Skeletal muscle tissue (tissue), 5 donors: ENCODE measurements around the gene SEC61A2. TPM values are rescaled to one million over a fixed set of nuclear protein-coding genes. Genes with fewer than 3 reads are reported as not detected.

Source experiments
- H3K27ac ChIP-seq: one replicate; pipeline ENCODE4 v1.7.0; 2013; ENCODE audit warnings: mild to moderate bottlenecking, low read depth, low read length, inconsistent platforms
- H3K27me3 ChIP-seq, 3 donors: one replicate each; pipeline ENCODE4 v1.7.0; 2013; ENCODE audit warnings: low read length in 3 of 3; ENCODE audit not compliant: control insufficient read depth in 3 of 3, insufficient read depth in 3 of 3
- H3K36me3 ChIP-seq, 3 donors: one replicate each; pipeline ENCODE4 v1.7.0; 2013; ENCODE audit warnings: low read length in 3 of 3; ENCODE audit not compliant: control insufficient read depth in 3 of 3, insufficient read depth in 3 of 3
- H3K4me1 ChIP-seq, 3 donors: one replicate each; pipeline ENCODE4 v1.7.0; 2013; ENCODE audit warnings: low read length in 3 of 3, mild to moderate bottlenecking in 3 of 3; ENCODE audit not compliant: control insufficient read depth in 3 of 3, insufficient read depth in 3 of 3
- H3K4me3 ChIP-seq, 3 donors: one replicate each; pipeline ENCODE4 v1.7.0; 2013; ENCODE audit warnings: low read length in 3 of 3
- H3K9ac ChIP-seq, 3 donors: one replicate each; pipeline ENCODE4 v1.7.0; 2013; ENCODE audit warnings: low read length in 3 of 3, mild to moderate bottlenecking in 3 of 3, moderate library complexity in 2 of 3, low read depth in 1 of 3
- H3K9me3 ChIP-seq, 3 donors: one replicate each; pipeline ENCODE4 v1.7.0; 2013; ENCODE audit warnings: low read length in 3 of 3; ENCODE audit not compliant: control insufficient read depth in 3 of 3
- small RNA-seq: library from RNA; depleted of rRNA; stranded (forward); fragments of <200 nt; gene quantifications from one replicate; pipeline ENCODE3, GENCODE V24; 2014
- total RNA-seq: library from RNA; depleted of rRNA; stranded (reverse); fragments of >200 nt; gene quantifications from one replicate; pipeline ENCODE4 v1.2.3, GENCODE V29; 2014
- donor health status: Osteomylitis.

Gene SEC61A2
- total RNA-seq, 1 donor from 2014 or later = 4.2 TPM

GRCh38 chr10:12207114-12207513, 77.6 kb downstream of the SEC61A2 start:
- Histone ChIP-seq H3K4me3 (no peak overlapping the region), H3K36me3 (peaks cover 16 to 29% (median 16%) of the 10 kb centered on the region in 3 donors), H3K9me3 (no peaks in the 10 kb centered on the region), H3K4me1 (no peaks in the 10 kb centered on the region), H3K27ac (no peak overlapping the region), H3K9ac (no peak overlapping the region), H3K27me3 (no peaks in the 10 kb centered on the region)

GRCh38 chr10:12208460-12208859, 79.0 kb downstream of the SEC61A2 start:
- H3K9ac ChIP-seq = no peak overlapping the region
- H3K4me3 ChIP-seq = no peak overlapping the region
- H3K27ac ChIP-seq = no peak overlapping the region
- H3K36me3 ChIP-seq = peaks cover 17 to 30% (median 20%) of the 10 kb centered on the region in 3 donors
- no peaks in the 10 kb centered on the region for H3K27me3 ChIP-seq
- no peaks in the 10 kb centered on the region for H3K4me1 ChIP-seq
- H3K9me3 ChIP-seq = no peaks in the 10 kb centered on the region

GRCh38 chr10:12212454-12212853, 83.0 kb downstream of the SEC61A2 start:
- no peak overlapping the region for H3K9ac ChIP-seq
- H3K27me3 ChIP-seq = no peaks in the 10 kb centered on the region
- no peaks in the 10 kb centered on the region for H3K9me3 ChIP-seq
- H3K4me1 ChIP-seq = peaks cover 2 to 5% (median 3%) of the 10 kb centered on the region in 3 donors
- peaks cover 20 to 34% (median 21%) of the 10 kb centered on the region in 3 donors for H3K36me3 ChIP-seq
- H3K27ac ChIP-seq = no peak overlapping the region
- no peak overlapping the region for H3K4me3 ChIP-seq

- H3K27me3 ChIP-seq = no peaks in the 10 kb centered on the region
- peaks cover 21 to 34% (median 21%) of the 10 kb centered on the region in 3 donors for H3K36me3 ChIP-seq
- peaks cover 2 to 5% (median 3%) of the 10 kb centered on the region in 3 donors for H3K4me1 ChIP-seq
- no peak overlapping the region for H3K9ac ChIP-seq
- no peaks in the 10 kb centered on the region for H3K9me3 ChIP-seq
- no peak overlapping the region for H3K4me3 ChIP-seq
- no peak overlapping the region for H3K27ac ChIP-seq
Observed at GRCh38 chr10:12213621-12214020, 84.1 kb downstream of the SEC61A2 start.

- no peak overlapping the region for H3K9ac ChIP-seq
- H3K4me1 ChIP-seq = peaks cover 2 to 5% (median 3%) of the 10 kb centered on the region in 3 donors
- peaks cover 24 to 38% (median 26%) of the 10 kb centered on the region in 3 donors for H3K36me3 ChIP-seq
- H3K4me3 ChIP-seq = no peak overlapping the region
- no peaks in the 10 kb centered on the region for H3K27me3 ChIP-seq
- H3K9me3 ChIP-seq = no peaks in the 10 kb centered on the region
- peak overlapping the region; percentile 5 for H3K27ac ChIP-seq
Observed at GRCh38 chr10:12214093-12214492, 84.6 kb downstream of the SEC61A2 start.

GRCh38 chr10:12214763-12215218, 85.3 kb downstream of the SEC61A2 start:
- Histone ChIP-seq H3K9me3 (no peaks in the 10 kb centered on the region), H3K36me3 (peaks cover 23 to 38% (median 24%) of the 10 kb centered on the region in 3 donors), H3K27me3 (no peaks in the 10 kb centered on the region), H3K27ac (peak overlapping the region; percentile 5), H3K4me3 (no peak overlapping the region), H3K4me1 (peaks cover 2 to 5% (median 3%) of the 10 kb centered on the region in 3 donors), H3K9ac (no peak overlapping the region)

Small RNAs within 50 kb of the gene (small RNA-seq; reads per million reads assigned to genes)
- gene MIR548AK = not detected
- gene RNU6-88P = not detected

Other genes starting within 250 kb of the SEC61A2 start
- 13.0 TPM for gene UPF2, start 86.9 kb upstream of the SEC61A2 start, total RNA-seq
- 38.1 TPM for gene DHTKD1, start 60.7 kb upstream of the SEC61A2 start, total RNA-seq
- gene NUDT5, start 66.2 kb downstream of the SEC61A2 start, total RNA-seq = 15.7 TPM
- 84.5 TPM for gene CDC123, start 66.5 kb downstream of the SEC61A2 start, total RNA-seq
- gene CAMK1D, start 219.9 kb downstream of the SEC61A2 start, total RNA-seq = 2.1 TPM